H9 (cell line): ENCODE data around the gene DCTN1. TPM values are rescaled to one million over a fixed set of nuclear protein-coding genes. Genes with fewer than 3 reads are reported as not detected.

Experiments used
- DNase-seq: peaks from one replicate; pipeline ENCODE4 v3.0.0-alpha.2; 2017
- H2AFZ ChIP-seq: one replicate; pipeline ENCODE4 v1.6.1; 2013; ENCODE audit warnings: mild to moderate bottlenecking, low read length, control low read depth, moderate library complexity
- H2AK5ac ChIP-seq: 2 replicates; pipeline ENCODE4 v1.6.1; 2013; ENCODE audit warnings: low read length, control low read depth, mixed read lengths; ENCODE audit not compliant: insufficient read length
- H2BK120ac ChIP-seq: one replicate; pipeline ENCODE4 v1.6.1; 2013; ENCODE audit warnings: low read depth, mild to moderate bottlenecking, low read length, control low read depth, inconsistent platforms; ENCODE audit not compliant: poor library complexity, severe bottlenecking
- H2BK12ac ChIP-seq: 2 replicates; pipeline ENCODE4 v1.6.1; 2013; ENCODE audit warnings: low read length, control low read depth, mixed read lengths, low read depth; ENCODE audit not compliant: insufficient read length
- H2BK15ac ChIP-seq: 2 replicates; pipeline ENCODE4 v1.6.1; 2013; ENCODE audit warnings: low read depth, low read length, control low read depth
- H2BK20ac ChIP-seq: one replicate; pipeline ENCODE4 v1.6.1; 2013; ENCODE audit warnings: low read depth, mild to moderate bottlenecking, low read length, control low read depth, inconsistent platforms; ENCODE audit not compliant: poor library complexity, severe bottlenecking
- H2BK5ac ChIP-seq: 2 replicates; pipeline ENCODE4 v1.6.1; 2013; ENCODE audit warnings: low read length, control low read depth, mixed read lengths; ENCODE audit not compliant: insufficient read length
- H3K14ac ChIP-seq: 2 replicates; pipeline ENCODE4 v1.6.1; 2013; ENCODE audit warnings: low read length, control low read depth; ENCODE audit not compliant: insufficient read depth
- H3K18ac ChIP-seq: 2 replicates; pipeline ENCODE4 v1.6.1; 2013; ENCODE audit warnings: low read depth, mild to moderate bottlenecking, mixed read lengths, low read length, control low read depth; ENCODE audit not compliant: insufficient read length
- H3K23ac ChIP-seq: 2 replicates; pipeline ENCODE4 v1.6.1; 2013; ENCODE audit warnings: low read length, control low read depth, mixed read lengths, low read depth; ENCODE audit not compliant: insufficient read length
- H3K23me2 ChIP-seq: 2 replicates; pipeline ENCODE4 v1.6.1; 2013; ENCODE audit warnings: low read depth, mild to moderate bottlenecking, mixed read lengths, low read length, control low read depth; ENCODE audit not compliant: insufficient read length, poor library complexity, severe bottlenecking
- H3K27ac ChIP-seq: 2 replicates; pipeline ENCODE4 v1.5.1; 2013; ENCODE audit warnings: low read length, control low read depth, mixed read lengths, low read depth; ENCODE audit not compliant: insufficient read length
- H3K27me3 ChIP-seq: 2 replicates; pipeline ENCODE4 v1.6.1; 2013; ENCODE audit warnings: low read length, control low read depth, inconsistent platforms; ENCODE audit not compliant: insufficient read depth
- H3K4ac ChIP-seq: 2 replicates; pipeline ENCODE4 v1.6.1; 2013; ENCODE audit warnings: low read depth, mild to moderate bottlenecking, control low read depth, inconsistent platforms, low read length, moderate library complexity
- H3K4me1 ChIP-seq: 2 replicates; pipeline ENCODE4 v1.6.1; 2013; ENCODE audit warnings: low read length, control low read depth, inconsistent platforms; ENCODE audit not compliant: insufficient read depth
- H3K4me2 ChIP-seq: 2 replicates; pipeline ENCODE4 v1.6.1; 2013; ENCODE audit warnings: low read length, control low read depth, mixed read lengths; ENCODE audit not compliant: insufficient read length, insufficient read depth
- H3K56ac ChIP-seq: 2 replicates; pipeline ENCODE4 v1.6.1; 2013; ENCODE audit warnings: low read depth, mild to moderate bottlenecking, mixed read lengths, low read length, control low read depth; ENCODE audit not compliant: insufficient read length
- H3K79me1 ChIP-seq: 2 replicates; pipeline ENCODE4 v1.6.1; 2013; ENCODE audit warnings: low read depth, mild to moderate bottlenecking, moderate library complexity, low read length, control low read depth, inconsistent platforms; ENCODE audit not compliant: insufficient read depth, poor library complexity, severe bottlenecking
- H3K79me2 ChIP-seq: 2 replicates; pipeline ENCODE4 v1.6.1; 2013; ENCODE audit warnings: low read length, control low read depth, inconsistent platforms; ENCODE audit not compliant: insufficient read depth
- H3K9ac ChIP-seq: 2 replicates; pipeline ENCODE4 v1.6.1; 2013; ENCODE audit warnings: low read length, control low read depth, mixed read lengths; ENCODE audit not compliant: insufficient read length; ENCODE audit errors: extremely low read depth
- H3K9me3 ChIP-seq: one replicate; pipeline ENCODE4 v1.6.1; 2013; ENCODE audit warnings: low read depth, low read length, inconsistent platforms; ENCODE audit not compliant: control insufficient read depth
- H3T11ph ChIP-seq: one replicate; pipeline ENCODE4 v1.6.1; 2013; ENCODE audit warnings: mild to moderate bottlenecking, low read length, control low read depth, inconsistent platforms
- H4K20me1 ChIP-seq: one replicate; pipeline ENCODE4 v1.6.1; 2013; ENCODE audit not compliant: control insufficient read depth, insufficient read length, insufficient read depth
- H4K5ac ChIP-seq: 2 replicates; pipeline ENCODE4 v1.6.1; 2013; ENCODE audit warnings: low read depth, mild to moderate bottlenecking, mixed read lengths, low read length, control low read depth; ENCODE audit not compliant: insufficient read length
- H4K8ac ChIP-seq: replicated peaks from 2 replicates; pipeline ENCODE4 v1.6.1; 2013; ENCODE audit warnings: low read length, control low read depth, mixed read lengths, low read depth; ENCODE audit not compliant: insufficient read length
- H4K91ac ChIP-seq: 2 replicates; pipeline ENCODE4 v1.6.1; 2013; ENCODE audit warnings: low read depth, mild to moderate bottlenecking, moderate library complexity, mixed read lengths, low read length, control low read depth; ENCODE audit not compliant: insufficient read length
- H3K27ac Mint-ChIP-seq, 3 experiments: 2 replicates in 2 of 3; 3 replicates in 1 of 3; pipeline ENCODE4 v1.8.0; 2020 to 2021; ENCODE audit warnings: mixed read lengths in 3 of 3, mild to moderate bottlenecking in 1 of 3, moderate library complexity in 1 of 3
- H3K27me3 Mint-ChIP-seq: 2 replicates; pipeline ENCODE4 v1.8.0; 2021; ENCODE audit warnings: low read depth, mild to moderate bottlenecking, moderate library complexity, mixed read lengths
- H3K36me3 Mint-ChIP-seq, 3 experiments: 2 replicates in 2 of 3; 3 replicates in 1 of 3; pipeline ENCODE4 v1.8.0; 2020 to 2021; ENCODE audit warnings: low read depth in 3 of 3, mixed read lengths in 3 of 3; ENCODE audit not compliant: insufficient read depth in 1 of 3
- H3K4me1 Mint-ChIP-seq, 2 experiments: 2 replicates each; pipeline ENCODE4 v1.8.0; 2020; ENCODE audit warnings: mixed read lengths in 2 of 2
- H3K4me3 Mint-ChIP-seq, 2 experiments: 2 replicates in 1 of 2; 3 replicates in 1 of 2; pipeline ENCODE4 v1.8.0; 2020 to 2021; ENCODE audit warnings: mild to moderate bottlenecking in 2 of 2, mixed read lengths in 2 of 2, moderate library complexity in 1 of 2
- H3K9me3 Mint-ChIP-seq, 2 experiments: 2 replicates in 1 of 2; 3 replicates in 1 of 2; pipeline ENCODE4 v1.8.0; 2020; ENCODE audit warnings: mild to moderate bottlenecking in 2 of 2, mixed read lengths in 2 of 2, moderate library complexity in 1 of 2
- CTCF ChIP-seq: fragments of 200-600 bp; sonication (generic); conservative IDR thresholded peaks from 3 replicates; pipeline ENCODE4 v1.8.0; 2021; ENCODE audit warnings: antibody characterized with exemption, mild to moderate bottlenecking
- WGBS: extraction: QIAGEN DNeasy Blood & Tissue Kit; methylation state at CpG from one replicate; pipeline ENCODE4 v1.1.7; 2013; ENCODE audit warnings: missing lambda C conversion rate, low lambda C conversion rate, mixed read lengths; ENCODE audit not compliant: insufficient read length; ENCODE audit errors: extremely low coverage; 5-methylcytosine and 5-hydroxymethylcytosine counted together
- total RNA-seq: library from RNA; stranded (reverse); gene quantifications from 2 replicates; pipeline ENCODE4 v1.2.1, GENCODE V29; 2021

The DCTN1 gene
- total RNA-seq, 1 experiment from 2014 or later = 141 TPM

- no peak overlapping the region for H2BK5ac ChIP-seq
- H2AK5ac ChIP-seq = no peak overlapping the region
- no peak overlapping the region for H3K4me2 ChIP-seq
- peak overlapping the region in 1 of 2 experiments; percentile 31; a peak in 2 of 5 replicates for H3K4me3 Mint-ChIP-seq
- no peak overlapping the region for H3K18ac ChIP-seq
- H4K91ac ChIP-seq = no peak overlapping the region
- H2BK20ac ChIP-seq = no peak overlapping the region
- no peak overlapping the region for H2AFZ ChIP-seq
- peaks cover 9% of the 10 kb centered on the region for H3K23me2 ChIP-seq
- no peak overlapping the region for H4K5ac ChIP-seq
- no peak overlapping the region for H3K27ac ChIP-seq
- no peaks in the 10 kb centered on the region for H3K4me1 ChIP-seq
- no peak overlapping the region for H3K14ac ChIP-seq
- H3K79me2 ChIP-seq = no peaks in the 10 kb centered on the region
- no peaks in the 10 kb centered on the region for H4K20me1 ChIP-seq
- TF ChIP-seq CTCF = no peak
- no CpG with 5 or more reads among the region's 2 CpGs for whole genome bisulfite sequencing
- H4K8ac ChIP-seq = no peak overlapping the region
- H3K23ac ChIP-seq = no peak overlapping the region
- no peaks in the 10 kb centered on the region for H3K9me3 ChIP-seq
- H2BK120ac ChIP-seq = no peak overlapping the region
- H3K9ac ChIP-seq = no peak overlapping the region
- no peaks in the 10 kb centered on the region; a peak in 1 of 5 replicates for H3K9me3 Mint-ChIP-seq
- no peak overlapping the region for H2BK12ac ChIP-seq
- no peak overlapping the region for H3T11ph ChIP-seq
- H3K27me3 Mint-ChIP-seq = peaks cover 30% of the 10 kb centered on the region
- no peaks in the 10 kb centered on the region for H3K27me3 ChIP-seq
- H3K56ac ChIP-seq = no peak overlapping the region
- H3K4me1 Mint-ChIP-seq = peaks cover 11 to 25% of the 10 kb centered on the region in 2 experiments
- H3K79me1 ChIP-seq = no peaks in the 10 kb centered on the region
- no peak overlapping the region for H2BK15ac ChIP-seq
- H3K36me3 Mint-ChIP-seq = peaks cover 4 to 15% (median 8%) of the 10 kb centered on the region in 3 experiments; a peak in 6 of 7 replicates
- no peak overlapping the region for H3K4ac ChIP-seq
- H3K27ac Mint-ChIP-seq = no peak overlapping the region
- no peak for DNase-seq
Measured at GRCh38 chr2:74420006-74420405, 39.9 kb upstream of the DCTN1 start.
